Endothelial cell of umbilical vein (primary cell): Measurements from ENCODE around the gene MPDU1.

Source experiments
- MYC ChIP-seq: IDR thresholded peaks from one replicate; pipeline ENCODE4 v1.6.1; 2011; ENCODE audit warnings: mild to moderate bottlenecking, low read depth, low read length
- POLR2A ChIP-seq: IDR thresholded peaks from 2 replicates; pipeline ENCODE4 v1.6.1; 2012; ENCODE audit warnings: low read depth, mild to moderate bottlenecking, control low read depth, low read length
- TF ChIP-seq, protein P1 (sequence below), 2 donors: IDR thresholded peaks; 1 replicate in 1 of 2; 2 replicates in 1 of 2; pipeline ENCODE4 v1.5.1; 2011; ENCODE audit warnings: low read length in 2 of 2, mild to moderate bottlenecking in 2 of 2, moderate library complexity in 2 of 2, control low read depth in 1 of 2, inconsistent platforms in 1 of 2, low read depth in 1 of 2; ENCODE audit not compliant: insufficient read depth in 1 of 2; ENCODE audit errors: extremely low read depth in 1 of 2

GRCh38 chr17:7572338-7572587, 11.4 kb upstream of the MPDU1 start:
- TF ChIP-seq POLR2A (no peak), MYC (peak; percentile 100)
- TF ChIP-seq, protein P1, sequence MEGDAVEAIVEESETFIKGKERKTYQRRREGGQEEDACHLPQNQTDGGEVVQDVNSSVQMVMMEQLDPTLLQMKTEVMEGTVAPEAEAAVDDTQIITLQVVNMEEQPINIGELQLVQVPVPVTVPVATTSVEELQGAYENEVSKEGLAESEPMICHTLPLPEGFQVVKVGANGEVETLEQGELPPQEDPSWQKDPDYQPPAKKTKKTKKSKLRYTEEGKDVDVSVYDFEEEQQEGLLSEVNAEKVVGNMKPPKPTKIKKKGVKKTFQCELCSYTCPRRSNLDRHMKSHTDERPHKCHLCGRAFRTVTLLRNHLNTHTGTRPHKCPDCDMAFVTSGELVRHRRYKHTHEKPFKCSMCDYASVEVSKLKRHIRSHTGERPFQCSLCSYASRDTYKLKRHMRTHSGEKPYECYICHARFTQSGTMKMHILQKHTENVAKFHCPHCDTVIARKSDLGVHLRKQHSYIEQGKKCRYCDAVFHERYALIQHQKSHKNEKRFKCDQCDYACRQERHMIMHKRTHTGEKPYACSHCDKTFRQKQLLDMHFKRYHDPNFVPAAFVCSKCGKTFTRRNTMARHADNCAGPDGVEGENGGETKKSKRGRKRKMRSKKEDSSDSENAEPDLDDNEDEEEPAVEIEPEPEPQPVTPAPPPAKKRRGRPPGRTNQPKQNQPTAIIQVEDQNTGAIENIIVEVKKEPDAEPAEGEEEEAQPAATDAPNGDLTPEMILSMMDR (IDR thresholded peaks at IDR 0.05; ENCODE audit: extremely low read depth in 1 of 2, insufficient read depth in 1 of 2, low read depth in 1 of 2, low read length in 2 of 2): no peak
